Subcutaneous abdominal adipose tissue (tissue), 5 donors: ENCODE data around the gene CNOT1.
"Not testable (repeated sequence)": the region's sequence is repeated elsewhere in the genome, so short reads cannot be mapped to it uniquely, and the experiment has no call there.

ENCODE experiments used
- H3K27ac ChIP-seq: one replicate; pipeline ENCODE4 v1.7.0; 2013; ENCODE audit warnings: low read depth, mild to moderate bottlenecking, inconsistent platforms, low read length, moderate library complexity
- H3K27me3 ChIP-seq, 5 donors: one replicate each; pipeline ENCODE4 v1.7.0; 2013; ENCODE audit warnings: low read length in 5 of 5, inconsistent platforms in 1 of 5; ENCODE audit not compliant: control insufficient read depth in 5 of 5, insufficient read depth in 4 of 5
- H3K36me3 ChIP-seq, 5 donors: one replicate each; pipeline ENCODE4 v1.7.0; 2013; ENCODE audit warnings: low read length in 5 of 5; ENCODE audit not compliant: control insufficient read depth in 5 of 5, insufficient read depth in 5 of 5
- H3K4me1 ChIP-seq, 5 donors: one replicate each; pipeline ENCODE4 v1.7.0; 2013; ENCODE audit warnings: low read length in 5 of 5, mild to moderate bottlenecking in 3 of 5, moderate library complexity in 1 of 5; ENCODE audit not compliant: control insufficient read depth in 5 of 5, insufficient read depth in 5 of 5
- H3K4me3 ChIP-seq, 5 donors: one replicate each; pipeline ENCODE4 v1.7.0; 2013; ENCODE audit warnings: low read length in 5 of 5, low read depth in 1 of 5
- H3K9ac ChIP-seq, 5 donors: one replicate each; pipeline ENCODE4 v1.7.0; 2013; ENCODE audit warnings: low read length in 5 of 5, mild to moderate bottlenecking in 4 of 5, moderate library complexity in 3 of 5
- H3K9me3 ChIP-seq, 5 donors: one replicate each; pipeline ENCODE4 v1.7.0; 2013; ENCODE audit warnings: low read length in 5 of 5; ENCODE audit not compliant: control insufficient read depth in 5 of 5
- donor health status: healthy.
- donor health status: healthy.
- donor health status: healthy.
- donor health status: healthy.
- donor health status: healthy.

The CNOT1 gene

GRCh38 chr16:58490539-58490938 is 139.1 kb downstream of the CNOT1 start:
- not testable (repeated sequence) for H3K9ac ChIP-seq, H3K4me3 ChIP-seq, H3K9me3 ChIP-seq, H3K27me3 ChIP-seq, H3K27ac ChIP-seq, H3K36me3 ChIP-seq
- H3K4me1 ChIP-seq = peaks cover 0 to 13% (median 11%) of the 10 kb centered on the region in 5 donors

GRCh38 chr16:58490065-58490464 is 139.6 kb downstream of the CNOT1 start:
- no peaks in the 10 kb centered on the region for H3K36me3 ChIP-seq
- peaks cover 0 to 4% (median 0%) of the 10 kb centered on the region in 5 donors for H3K27me3 ChIP-seq
- H3K9ac ChIP-seq = no peak overlapping the region
- H3K9me3 ChIP-seq = no peaks in the 10 kb centered on the region
- no peak overlapping the region for H3K27ac ChIP-seq
- peaks cover 0 to 9% (median 8%) of the 10 kb centered on the region in 5 donors for H3K4me1 ChIP-seq
- no peak overlapping the region for H3K4me3 ChIP-seq

- peaks cover 0 to 9% (median 7%) of the 10 kb centered on the region in 5 donors for H3K4me1 ChIP-seq
- no peak overlapping the region for H3K4me3 ChIP-seq
- H3K27me3 ChIP-seq = peaks cover 0 to 2% (median 0%) of the 10 kb centered on the region in 5 donors
- no peak overlapping the region for H3K27ac ChIP-seq
- H3K36me3 ChIP-seq = no peaks in the 10 kb centered on the region
- H3K9ac ChIP-seq = no peak overlapping the region
- H3K9me3 ChIP-seq = no peaks in the 10 kb centered on the region
These were observed 141.1 kb downstream of the CNOT1 start for GRCh38 chr16:58488531-58488930.

GRCh38 chr16:58487566-58488351 is 141.9 kb downstream of the CNOT1 start:
- Histone ChIP-seq H3K27me3 (peaks cover 0 to 2% (median 0%) of the 10 kb centered on the region in 5 donors), H3K36me3 (no peaks in the 10 kb centered on the region), H3K9ac (no peak overlapping the region), H3K9me3 (no peaks in the 10 kb centered on the region), H3K4me1 (peaks cover 0 to 9% (median 7%) of the 10 kb centered on the region in 5 donors), H3K4me3 (peak overlapping the region in 4 of 5 donors; percentile 27 to 67 (median 52)), H3K27ac (no peak overlapping the region)

- peaks cover 0 to 9% (median 7%) of the 10 kb centered on the region in 5 donors for H3K4me1 ChIP-seq
- no peak overlapping the region for H3K27ac ChIP-seq
- no peaks in the 10 kb centered on the region for H3K36me3 ChIP-seq
These were observed 144.3 kb downstream of the CNOT1 start for GRCh38 chr16:58485184-58485887.

GRCh38 chr16:58481931-58482330 is 147.7 kb downstream of the CNOT1 start:
- Histone ChIP-seq H3K27me3 (no peaks in the 10 kb centered on the region), H3K9me3 (no peaks in the 10 kb centered on the region), H3K4me1 (no peaks in the 10 kb centered on the region), H3K36me3 (no peaks in the 10 kb centered on the region), H3K4me3 (no peak overlapping the region), H3K27ac (no peak overlapping the region), H3K9ac (no peak overlapping the region)

More at GRCh38 chr16:58485184-58485887, 144.3 kb downstream of the CNOT1 start:
- Histone ChIP-seq H3K9me3 (no peaks in the 10 kb centered on the region), H3K4me3 (no peak overlapping the region), H3K27me3 (peaks cover 0 to 2% (median 0%) of the 10 kb centered on the region in 5 donors), H3K9ac (no peak overlapping the region)

- no peaks in the 10 kb centered on the region for H3K4me1 ChIP-seq
- H3K27me3 ChIP-seq = no peaks in the 10 kb centered on the region
- H3K9me3 ChIP-seq = no peaks in the 10 kb centered on the region
- H3K27ac ChIP-seq = no peak overlapping the region
- H3K4me3 ChIP-seq = no peak overlapping the region
- no peaks in the 10 kb centered on the region for H3K36me3 ChIP-seq
- H3K9ac ChIP-seq = no peak overlapping the region
These were observed 148.3 kb downstream of the CNOT1 start for GRCh38 chr16:58481226-58481869.

- Histone ChIP-seq H3K27ac (no peak overlapping the region), H3K36me3 (no peaks in the 10 kb centered on the region), H3K27me3 (no peaks in the 10 kb centered on the region), H3K9ac (no peak overlapping the region), H3K9me3 (no peaks in the 10 kb centered on the region), H3K4me3 (no peak overlapping the region), H3K4me1 (peaks cover 0 to 14% (median 2%) of the 10 kb centered on the region in 5 donors)
These were observed 151.2 kb downstream of the CNOT1 start for GRCh38 chr16:58478427-58478826.

- Histone ChIP-seq H3K4me1 (peaks cover 0 to 14% (median 2%) of the 10 kb centered on the region in 5 donors), H3K9me3 (no peaks in the 10 kb centered on the region), H3K27ac (no peak overlapping the region), H3K4me3 (no peak overlapping the region), H3K9ac (no peak overlapping the region), H3K36me3 (no peaks in the 10 kb centered on the region), H3K27me3 (no peaks in the 10 kb centered on the region)
These were observed 152.8 kb downstream of the CNOT1 start for GRCh38 chr16:58476791-58477190.
